Mesendoderm (in vitro differentiated cells): ENCODE measurements around the gene CTNND2.

Source experiments
- DNase-seq: peaks from one replicate; pipeline ENCODE4 v3.0.0; 2013
- H2AK5ac ChIP-seq: 2 replicates; pipeline ENCODE4 v1.6.1; 2013; ENCODE audit warnings: low read length, inconsistent platforms
- H2BK120ac ChIP-seq: 2 replicates; pipeline ENCODE4 v1.6.1; 2013; ENCODE audit warnings: low read depth, mild to moderate bottlenecking, low read length, moderate library complexity, mixed read lengths
- H2BK15ac ChIP-seq: replicated peaks from 2 replicates; pipeline ENCODE4 v1.6.1; 2013; ENCODE audit warnings: low read depth, mild to moderate bottlenecking, moderate library complexity
- H2BK5ac ChIP-seq: 2 replicates; pipeline ENCODE4 v1.6.1; 2013; ENCODE audit warnings: low read length, inconsistent platforms
- H3K18ac ChIP-seq: 2 replicates; pipeline ENCODE4 v1.6.1; 2013; ENCODE audit warnings: mild to moderate bottlenecking, low read length, mixed read lengths
- H3K23ac ChIP-seq: one replicate; pipeline ENCODE4 v1.6.1; 2013; ENCODE audit warnings: low read length
- H3K27ac ChIP-seq: 2 replicates; pipeline ENCODE4 v1.5.1; 2013; ENCODE audit warnings: low read depth, mild to moderate bottlenecking, inconsistent platforms, low read length, moderate library complexity
- H3K27me3 ChIP-seq: 2 replicates; pipeline ENCODE4 v1.6.1; 2013; ENCODE audit warnings: low read length, control low read depth, mild to moderate bottlenecking, inconsistent platforms; ENCODE audit not compliant: insufficient read depth, poor library complexity
- H3K36me3 ChIP-seq: 2 replicates; pipeline ENCODE4 v1.6.1; 2013; ENCODE audit warnings: low read length, inconsistent platforms; ENCODE audit not compliant: control insufficient read depth, insufficient read depth
- H3K4ac ChIP-seq: one replicate; pipeline ENCODE4 v1.6.1; 2013; ENCODE audit warnings: low read depth, mild to moderate bottlenecking, low read length, moderate library complexity
- H3K4me1 ChIP-seq: 2 replicates; pipeline ENCODE4 v1.6.1; 2013; ENCODE audit warnings: low read depth, low read length, inconsistent platforms; ENCODE audit not compliant: control insufficient read depth
- H3K4me2 ChIP-seq: 2 replicates; pipeline ENCODE4 v1.6.1; 2013; ENCODE audit warnings: low read length
- H3K4me3 ChIP-seq: 2 replicates; pipeline ENCODE4 v1.5.1; 2013; ENCODE audit warnings: mild to moderate bottlenecking, low read length
- H3K56ac ChIP-seq: one replicate; pipeline ENCODE4 v1.6.1; 2013; ENCODE audit warnings: low read length
- H3K79me1 ChIP-seq: 2 replicates; pipeline ENCODE4 v1.6.1; 2013; ENCODE audit warnings: low read length, inconsistent platforms
- H3K79me2 ChIP-seq: 2 replicates; pipeline ENCODE4 v1.6.1; 2013; ENCODE audit warnings: mild to moderate bottlenecking, low read length; ENCODE audit not compliant: control insufficient read depth, insufficient read depth
- H3K9ac ChIP-seq: 2 replicates; pipeline ENCODE4 v1.6.1; 2013; ENCODE audit warnings: low read length, inconsistent platforms
- H4K5ac ChIP-seq: one replicate; pipeline ENCODE4 v1.6.1; 2013; ENCODE audit warnings: low read length
- H4K8ac ChIP-seq: one replicate; pipeline ENCODE4 v1.6.1; 2013; ENCODE audit warnings: low read depth, mild to moderate bottlenecking, control low read depth, low read length, moderate library complexity
- WGBS: extraction: QIAGEN DNeasy Blood & Tissue Kit; methylation state at CpG from one replicate; pipeline ENCODE4 v1.1.7; 2013; ENCODE audit warnings: low lambda C conversion rate, missing lambda C conversion rate; ENCODE audit not compliant: insufficient coverage; ENCODE audit errors: extremely low coverage; 5-methylcytosine and 5-hydroxymethylcytosine counted together

CTNND2 gene

DNA sequence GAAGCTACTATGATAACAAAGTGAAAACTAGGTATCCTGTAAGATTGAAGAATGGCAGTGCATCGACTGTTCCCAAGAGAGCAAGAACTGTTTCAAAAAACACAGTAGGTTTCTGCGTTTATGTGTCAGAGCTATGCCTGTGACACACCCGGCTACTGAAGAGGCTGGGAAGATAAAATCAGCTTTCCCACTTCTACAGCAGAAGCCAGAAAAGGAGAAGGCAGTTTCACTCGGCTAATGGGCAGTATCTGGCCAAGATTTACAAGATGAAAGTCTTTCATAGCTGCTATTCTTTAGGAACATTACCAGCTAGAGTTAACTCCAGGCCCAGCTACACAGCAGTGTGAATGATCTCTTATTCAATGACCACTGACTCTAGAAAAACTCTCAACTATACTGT, 195.2 kb downstream of the CTNND2 start:
- no peak for DNase-seq

DNA sequence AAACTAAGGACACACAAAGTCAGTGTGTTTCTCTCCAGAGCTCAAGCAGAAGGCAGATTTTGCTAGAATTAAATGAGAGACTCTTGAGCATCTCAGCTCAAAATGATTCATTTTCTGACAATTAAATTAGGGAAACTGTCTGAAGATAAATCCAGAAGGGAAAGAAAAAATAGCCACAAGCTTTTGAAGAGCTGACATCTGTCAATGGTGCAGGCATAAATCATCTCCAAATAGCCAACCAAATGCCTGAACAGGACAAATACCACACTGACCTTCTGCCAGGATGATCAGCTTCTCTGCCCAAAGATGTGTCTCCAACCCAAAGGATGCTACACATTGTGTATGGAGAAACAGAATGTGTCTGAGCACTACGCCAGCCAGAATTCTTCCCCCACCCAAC, 199.3 kb downstream of the CTNND2 start:
- Histone ChIP-seq H3K56ac (no peak overlapping the region), H3K9ac (no peak overlapping the region), H2BK5ac (no peak overlapping the region), H3K4me2 (no peak overlapping the region), H3K27ac (no peak overlapping the region), H3K79me1 (no peaks in the 10 kb centered on the region), H3K36me3 (no peaks in the 10 kb centered on the region), H2BK15ac (no peak overlapping the region), H3K27me3 (no peaks in the 10 kb centered on the region), H3K23ac (no peak overlapping the region), H4K8ac (no peak overlapping the region), H3K18ac (no peak overlapping the region), H3K4me1 (no peaks in the 10 kb centered on the region), H3K4ac (no peak overlapping the region), H4K5ac (no peak overlapping the region), H2AK5ac (no peak overlapping the region), H2BK120ac (no peak overlapping the region), H3K79me2 (no peaks in the 10 kb centered on the region), H3K4me3 (no peak overlapping the region)
- no CpG with 5 or more reads among the region's 1 CpG for WGBS
- no peak for DNase-seq

More for the DNA sequence above, 195.2 kb downstream of the CTNND2 start:
- Histone ChIP-seq H2BK15ac (no peak overlapping the region), H3K27ac (no peak overlapping the region), H3K56ac (no peak overlapping the region), H3K79me2 (no peaks in the 10 kb centered on the region), H3K23ac (no peak overlapping the region), H3K4ac (no peak overlapping the region), H4K8ac (no peak overlapping the region), H3K9ac (no peak overlapping the region), H4K5ac (no peak overlapping the region), H3K79me1 (no peaks in the 10 kb centered on the region), H2BK5ac (no peak overlapping the region), H2BK120ac (no peak overlapping the region), H3K4me3 (no peak overlapping the region), H3K18ac (no peak overlapping the region), H3K27me3 (no peaks in the 10 kb centered on the region), H2AK5ac (no peak overlapping the region), H3K36me3 (no peaks in the 10 kb centered on the region), H3K4me1 (no peaks in the 10 kb centered on the region), H3K4me2 (no peak overlapping the region)
- no CpG with 5 or more reads among the region's 4 CpGs for WGBS

DNA sequence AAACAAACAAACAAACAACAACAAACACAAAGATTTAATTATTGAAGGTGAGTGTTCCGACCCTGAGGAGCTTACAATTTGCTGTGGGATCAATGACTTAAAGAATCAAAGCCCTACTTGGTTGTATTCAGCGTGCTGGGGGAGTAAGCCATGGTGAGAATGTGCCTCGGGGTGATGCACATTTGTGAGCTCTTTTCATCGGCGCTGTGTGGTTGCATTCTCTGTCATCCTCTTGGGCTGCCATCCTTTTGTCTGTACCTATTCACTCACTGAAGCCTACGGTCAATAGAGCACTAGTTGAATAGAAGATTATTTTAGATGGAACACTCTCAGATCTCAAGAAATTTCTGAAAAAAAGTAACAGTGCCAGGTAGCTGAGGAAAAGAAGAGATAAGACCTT, 203.9 kb downstream of the CTNND2 start:
- no peak overlapping the region for H3K56ac ChIP-seq
- no peaks in the 10 kb centered on the region for H3K36me3 ChIP-seq
- H3K23ac ChIP-seq = no peak overlapping the region
- DNase-seq = no peak
- H3K9ac ChIP-seq = no peak overlapping the region
- no peak overlapping the region for H2AK5ac ChIP-seq
- H4K8ac ChIP-seq = no peak overlapping the region
- no peak overlapping the region for H2BK15ac ChIP-seq
- no peak overlapping the region for H3K4me3 ChIP-seq
- no peak overlapping the region for H2BK120ac ChIP-seq
- H3K27ac ChIP-seq = no peak overlapping the region
- H3K4me2 ChIP-seq = no peak overlapping the region
- H3K79me1 ChIP-seq = no peaks in the 10 kb centered on the region
- H2BK5ac ChIP-seq = no peak overlapping the region
- no peaks in the 10 kb centered on the region for H3K4me1 ChIP-seq
- no CpG with 5 or more reads among the region's 6 CpGs for WGBS
- H3K79me2 ChIP-seq = no peaks in the 10 kb centered on the region
- H3K27me3 ChIP-seq = no peaks in the 10 kb centered on the region
- no peak overlapping the region for H3K4ac ChIP-seq
- no peak overlapping the region for H4K5ac ChIP-seq
- H3K18ac ChIP-seq = no peak overlapping the region

DNA sequence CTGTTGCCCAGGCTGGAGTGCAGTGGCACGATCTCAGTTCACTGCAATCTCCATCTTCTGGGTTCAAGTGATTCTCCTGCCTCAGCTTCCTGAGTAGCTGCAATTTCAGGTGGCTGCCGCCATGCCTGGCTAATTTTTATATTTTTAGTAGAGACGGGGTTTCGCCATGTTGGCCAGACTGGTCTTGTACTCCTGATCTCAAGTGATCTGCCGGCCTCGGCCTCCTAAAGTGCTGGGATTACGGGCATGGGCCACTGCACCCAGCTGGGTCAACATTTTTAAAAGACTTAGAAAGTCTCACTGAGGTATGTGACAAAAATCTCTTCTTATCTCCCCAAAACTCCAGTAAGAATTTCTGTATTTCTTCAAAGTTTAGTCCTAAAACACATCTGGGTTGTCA, 211.6 kb downstream of the CTNND2 start:
- Histone ChIP-seq H3K23ac (no peak overlapping the region), H2AK5ac (no peak overlapping the region), H2BK5ac (no peak overlapping the region), H3K27me3 (no peaks in the 10 kb centered on the region), H3K79me2 (no peaks in the 10 kb centered on the region), H3K4me1 (no peaks in the 10 kb centered on the region), H3K18ac (no peak overlapping the region), H3K4ac (no peak overlapping the region), H3K36me3 (no peaks in the 10 kb centered on the region), H3K4me2 (no peak overlapping the region), H3K27ac (no peak overlapping the region), H3K56ac (no peak overlapping the region), H3K79me1 (no peaks in the 10 kb centered on the region), H4K5ac (no peak overlapping the region), H3K9ac (no peak overlapping the region), H2BK15ac (no peak overlapping the region), H3K4me3 (no peak overlapping the region), H4K8ac (no peak overlapping the region), H2BK120ac (no peak overlapping the region)
- DNase-seq = no peak
- WGBS = no CpG with 5 or more reads among the region's 7 CpGs

- no peak overlapping the region for H3K4ac ChIP-seq
- no peaks in the 10 kb centered on the region for H3K27me3 ChIP-seq
- no peaks in the 10 kb centered on the region for H3K79me1 ChIP-seq
- no peak overlapping the region for H3K56ac ChIP-seq
- H2BK120ac ChIP-seq = no peak overlapping the region
- no peak overlapping the region for H2AK5ac ChIP-seq
- no CpG with 5 or more reads among the region's 1 CpG for WGBS
- H4K5ac ChIP-seq = no peak overlapping the region
- H2BK15ac ChIP-seq = no peak overlapping the region
- no peaks in the 10 kb centered on the region for H3K4me1 ChIP-seq
- H3K4me3 ChIP-seq = no peak overlapping the region
- H3K27ac ChIP-seq = no peak overlapping the region
- no peak overlapping the region for H4K8ac ChIP-seq
- no peak overlapping the region for H2BK5ac ChIP-seq
- no peak overlapping the region for H3K18ac ChIP-seq
- H3K79me2 ChIP-seq = no peaks in the 10 kb centered on the region
- no peak overlapping the region for H3K9ac ChIP-seq
- no peak overlapping the region for H3K4me2 ChIP-seq
- H3K23ac ChIP-seq = no peak overlapping the region
- no peak for DNase-seq
- H3K36me3 ChIP-seq = no peaks in the 10 kb centered on the region
Measured at GRCh38 chr5:11687498-11687897, 216.7 kb downstream of the CTNND2 start.

DNA sequence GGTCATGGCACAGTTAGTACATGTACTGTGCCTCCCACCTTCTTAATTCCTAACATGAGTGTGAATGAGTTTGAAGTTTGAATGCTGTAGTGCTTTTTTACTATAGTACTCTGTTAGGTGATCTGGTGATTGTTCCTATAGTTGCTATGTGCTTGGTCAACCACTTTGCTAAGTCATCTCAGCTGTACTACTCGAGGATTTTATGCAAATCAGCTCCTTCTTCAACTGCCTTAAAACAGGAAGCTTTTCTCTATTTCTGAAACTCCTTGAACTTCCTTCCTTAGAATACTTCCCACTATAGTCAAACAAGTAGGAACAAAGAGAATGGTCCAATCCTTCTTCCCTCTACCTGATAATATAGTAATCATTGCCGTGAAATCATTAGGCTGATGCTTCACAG, 219.6 kb downstream of the CTNND2 start:
- H3K4me1 ChIP-seq = no peaks in the 10 kb centered on the region
- no peak overlapping the region for H4K8ac ChIP-seq
- WGBS = no CpG with 5 or more reads among the region's 2 CpGs
- H3K36me3 ChIP-seq = no peaks in the 10 kb centered on the region
- no peak overlapping the region for H3K4me2 ChIP-seq
- H3K79me1 ChIP-seq = no peaks in the 10 kb centered on the region
- no peaks in the 10 kb centered on the region for H3K79me2 ChIP-seq
- no peak overlapping the region for H3K9ac ChIP-seq
- H2BK120ac ChIP-seq = no peak overlapping the region
- DNase-seq = no peak
- H3K18ac ChIP-seq = no peak overlapping the region
- no peak overlapping the region for H2BK15ac ChIP-seq
- no peak overlapping the region for H2BK5ac ChIP-seq
- H4K5ac ChIP-seq = no peak overlapping the region
- no peak overlapping the region for H3K4ac ChIP-seq
- no peak overlapping the region for H3K27ac ChIP-seq
- no peak overlapping the region for H3K23ac ChIP-seq
- no peak overlapping the region for H3K4me3 ChIP-seq
- no peak overlapping the region for H3K56ac ChIP-seq
- no peak overlapping the region for H2AK5ac ChIP-seq
- no peaks in the 10 kb centered on the region for H3K27me3 ChIP-seq
